Endodermal cell (in vitro differentiated cells): ENCODE data around the gene MPP2. TPM values are rescaled to one million over a fixed set of nuclear protein-coding genes. Genes with fewer than 3 reads are reported as not detected.
A peak's percentile ranks its signal among the peaks of the same experiment; 100 is the strongest.
"Not testable (repeated sequence)": the region's sequence is repeated elsewhere in the genome, so short reads cannot be mapped to it uniquely, and the experiment has no call there.

Source experiments
- DNase-seq: peaks from one replicate; pipeline ENCODE4 v3.0.0-alpha.2; 2017
- H3K27ac ChIP-seq: 2 replicates; pipeline ENCODE4 v1.5.1; 2013; ENCODE audit warnings: mild to moderate bottlenecking, low read depth, low read length, moderate library complexity
- H3K27me3 ChIP-seq: 2 replicates; pipeline ENCODE4 v1.6.1; 2013; ENCODE audit warnings: mild to moderate bottlenecking, low read length, moderate library complexity; ENCODE audit not compliant: insufficient read depth, control insufficient read depth, poor library complexity, severe bottlenecking
- H3K36me3 ChIP-seq: 2 replicates; pipeline ENCODE4 v1.7.0; 2013; ENCODE audit warnings: mild to moderate bottlenecking, low read length, moderate library complexity; ENCODE audit not compliant: control insufficient read depth, insufficient read depth
- H3K4me1 ChIP-seq: one replicate; pipeline ENCODE4 v1.7.0; 2013; ENCODE audit warnings: low read length; ENCODE audit not compliant: control insufficient read depth, insufficient read depth
- H3K4me3 ChIP-seq: 2 replicates; pipeline ENCODE4 v1.5.1; 2013; ENCODE audit warnings: mild to moderate bottlenecking, low read length, moderate library complexity
- H3K9ac ChIP-seq: 2 replicates; pipeline ENCODE4 v1.6.1; 2013; ENCODE audit warnings: mild to moderate bottlenecking, low read length, moderate library complexity; ENCODE audit not compliant: poor library complexity, severe bottlenecking; ENCODE audit errors: extremely low read depth
- H3K9me3 ChIP-seq: 2 replicates; pipeline ENCODE4 v1.6.1; 2013; ENCODE audit warnings: mild to moderate bottlenecking, low read length, moderate library complexity; ENCODE audit not compliant: control insufficient read depth
- H3K27ac Mint-ChIP-seq: 2 replicates; pipeline ENCODE4 v1.8.0; 2020; ENCODE audit warnings: mixed read lengths
- H3K27me3 Mint-ChIP-seq: 2 replicates; pipeline ENCODE4 v1.8.0; 2021; ENCODE audit warnings: mild to moderate bottlenecking, mixed read lengths; ENCODE audit not compliant: insufficient read depth
- H3K36me3 Mint-ChIP-seq: 2 replicates; pipeline ENCODE4 v1.8.0; 2020; ENCODE audit warnings: low read depth, mixed read lengths
- H3K4me1 Mint-ChIP-seq: 2 replicates; pipeline ENCODE4 v1.8.0; 2020; ENCODE audit warnings: mixed read lengths
- H3K4me3 Mint-ChIP-seq: 2 replicates; pipeline ENCODE4 v1.8.0; 2020; ENCODE audit warnings: mild to moderate bottlenecking, moderate library complexity, mixed read lengths
- H3K9me3 Mint-ChIP-seq: 2 replicates; pipeline ENCODE4 v1.8.0; 2020; ENCODE audit warnings: mild to moderate bottlenecking, mixed read lengths
- CTCF ChIP-seq: fragments of 200-600 bp; sonication (generic); conservative IDR thresholded peaks from 2 replicates; pipeline ENCODE4 v1.5.0; 2021; ENCODE audit warnings: antibody characterized with exemption, mild to moderate bottlenecking
- WGBS, 2 experiments: methylation state at CpG; one replicate each; pipeline versions ENCODE4 v1.1.5 to v1.1.7; 2013; ENCODE audit warnings: missing lambda C conversion rate in 2 of 2, mixed read lengths in 1 of 2; ENCODE audit not compliant: insufficient coverage in 1 of 2, insufficient read length in 1 of 2; 5-methylcytosine and 5-hydroxymethylcytosine counted together
- total RNA-seq, 2 donors: library from RNA; stranded (reverse); fragmentation: NEBNext Ultra II Directional in 1 of 2; extraction: Animal tissue kit (Norgen Biotek cat#: 25700) in 1 of 2; gene quantifications; 2 replicates in 1 of 2; 3 replicates in 1 of 2; pipeline ENCODE4 v1.2.1, GENCODE V29; 2021

MPP2 gene
- total RNA-seq, 2 donors from 2014 or later: 16.2 to 18.3 TPM

GRCh38 chr17:43932357-43932756 lies 25.0 kb upstream of the MPP2 start:
- Histone ChIP-seq H3K4me1 (no peaks in the 10 kb centered on the region), H3K27me3 (peaks cover 20% of the 10 kb centered on the region), H3K27ac (no peak overlapping the region), H3K9me3 (no peaks in the 10 kb centered on the region), H3K36me3 (no peaks in the 10 kb centered on the region), H3K9ac (no peak overlapping the region), H3K4me3 (no peak overlapping the region)
- 91 to 96% methylated on average over 4 to 10 of the region's 10 CpGs for WGBS, 2 experiments
- no peak for TF ChIP-seq CTCF
- H3K4me3 Mint-ChIP-seq: no peak overlapping the region
- DNase-seq: no peak
- H3K9me3 Mint-ChIP-seq: no peaks in the 10 kb centered on the region
- no peak overlapping the region for H3K27ac Mint-ChIP-seq
- peaks cover 5% of the 10 kb centered on the region for H3K4me1 Mint-ChIP-seq
- no peaks in the 10 kb centered on the region for H3K36me3 Mint-ChIP-seq
- peaks cover 26% of the 10 kb centered on the region for H3K27me3 Mint-ChIP-seq

- Mint-ChIP-seq H3K27me3 (peaks cover 26% of the 10 kb centered on the region), H3K9me3 (no peaks in the 10 kb centered on the region), H3K36me3 (no peaks in the 10 kb centered on the region), H3K4me3 (no peak overlapping the region), H3K4me1 (peaks cover 5% of the 10 kb centered on the region), H3K27ac (no peak overlapping the region)
- no peaks in the 10 kb centered on the region for H3K9me3 ChIP-seq
- H3K4me3 ChIP-seq: no peak overlapping the region
- no peak for DNase-seq
- TF ChIP-seq CTCF: no peak
- H3K9ac ChIP-seq: no peak overlapping the region
- H3K4me1 ChIP-seq: no peaks in the 10 kb centered on the region
- no peaks in the 10 kb centered on the region for H3K36me3 ChIP-seq
- H3K27me3 ChIP-seq: peaks cover 30% of the 10 kb centered on the region
- H3K27ac ChIP-seq: no peak overlapping the region
- 89 to 92% methylated on average over 3 to 5 of the region's 5 CpGs for WGBS, 2 experiments
These were observed 23.8 kb upstream of the MPP2 start for GRCh38 chr17:43931062-43931571.

GRCh38 chr17:43928609-43929008 lies 21.3 kb upstream of the MPP2 start:
- peaks cover 45% of the 10 kb centered on the region for H3K27me3 Mint-ChIP-seq
- DNase-seq: no peak

GRCh38 chr17:43927929-43928328 lies 20.6 kb upstream of the MPP2 start:
- H3K27me3 ChIP-seq: peaks cover 41% of the 10 kb centered on the region
- not testable (repeated sequence) for H3K9me3 Mint-ChIP-seq, H3K4me1 Mint-ChIP-seq, H3K4me1 ChIP-seq, H3K36me3 ChIP-seq, H3K9ac ChIP-seq, DNase-seq, H3K4me3 ChIP-seq, H3K9me3 ChIP-seq, H3K27ac ChIP-seq, H3K36me3 Mint-ChIP-seq, H3K27ac Mint-ChIP-seq
- H3K27me3 Mint-ChIP-seq: peaks cover 51% of the 10 kb centered on the region
- H3K4me3 Mint-ChIP-seq: peak overlapping the region; percentile 32
- 26% methylated on average over 4 of the region's 5 CpGs; no CpG with 5 or more reads in 1 of the 2 experiments for WGBS, 2 experiments

More at GRCh38 chr17:43928609-43929008, 21.3 kb upstream of the MPP2 start:
- Histone ChIP-seq H3K9me3 (no peaks in the 10 kb centered on the region), H3K27ac (no peak overlapping the region), H3K27me3 (peaks cover 41% of the 10 kb centered on the region), H3K36me3 (no peaks in the 10 kb centered on the region), H3K4me3 (no peak overlapping the region), H3K4me1 (no peaks in the 10 kb centered on the region), H3K9ac (no peak overlapping the region)
- Mint-ChIP-seq H3K4me3 (no peak overlapping the region), H3K27ac (no peak overlapping the region), H3K4me1 (peaks cover 5% of the 10 kb centered on the region), H3K9me3 (no peaks in the 10 kb centered on the region), H3K36me3 (no peaks in the 10 kb centered on the region)
- 92% methylated on average over 1 of the region's 1 CpG; no CpG with 5 or more reads in 1 of the 2 experiments for WGBS, 2 experiments
- no peak for TF ChIP-seq CTCF
